ENCODE results near the gene WBP4. TPM values are rescaled to one million over a fixed set of nuclear protein-coding genes. Genes with fewer than 3 reads are reported as not detected.

Gene WBP4
- total and polyA plus RNA-seq, 7 donors: 18.1 to 37.0 (median 22.2) TPM

DNA sequence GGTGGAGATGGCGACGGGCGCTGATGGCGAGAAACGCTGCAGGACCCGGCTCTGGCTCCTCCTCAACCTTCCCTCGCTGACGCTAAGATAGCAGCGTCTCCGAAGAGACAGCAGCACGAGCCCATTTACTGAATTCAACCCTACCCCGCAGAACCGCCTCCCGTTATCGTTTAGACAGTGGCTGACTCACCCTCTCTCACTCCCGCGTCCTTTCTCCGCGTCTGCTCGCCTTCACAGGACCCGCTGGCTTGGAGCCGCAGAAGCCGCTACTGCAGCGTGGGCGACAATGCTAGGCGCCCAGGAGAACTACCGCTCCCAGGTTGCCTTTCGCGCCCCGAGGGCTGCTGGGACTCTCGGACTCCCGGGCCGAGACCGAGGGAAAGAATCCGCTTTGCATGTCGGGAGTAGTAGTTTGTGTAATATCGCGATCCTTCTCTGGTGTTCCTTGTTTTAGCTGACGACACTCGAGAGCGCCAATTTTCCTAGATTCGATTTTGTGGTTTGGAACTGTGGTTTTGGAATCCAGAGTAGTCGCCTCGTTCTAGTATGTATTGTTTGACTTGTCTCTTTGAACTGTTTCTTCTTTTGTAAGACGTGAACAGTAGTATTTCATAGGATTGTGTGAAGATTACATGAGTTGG, 71.3 kb downstream of the WBP4 start, which contains the start of gene KBTBD6:
KBTBD6 (minus strand) TSS at position 291 of the 641 bp plus-strand sequence. CDS start 291 bp downstream, outside the sequence.
- ATAC-seq (peak; percentile 98 to 99 (median 98)), DNase-seq (peak; percentile 98)
- WGBS, 3 donors: 0% methylated on average over 43 to 45 of the region's 45 CpGs
- Histone ChIP-seq H3K4me3 (peak within 1 kb of the TSS; percentile 85), H3K36me3 (ENCODE audit: insufficient read depth in 1 of 2, low read depth in 1 of 2) (peaks cover 0 to 4% of the 10 kb centered on the region in 2 donors), H3K4me1 (peaks cover 30% of the 10 kb centered on the region), H3K27ac (peak within 1 kb of the TSS; percentile 90), H3K27me3 (ENCODE audit: insufficient read depth in 3 of 3, low read length in 2 of 3) (no peaks in the 10 kb centered on the region), H3K9me3 (no peaks in the 10 kb centered on the region)
- TF ChIP-seq CTCF (IDR thresholded peaks at IDR 0.05): no peak
- intact Hi-C loops (cut with DNase I): loop anchor here (1.0 to 10.0 kb wide), 4 partner anchors 62 to 70 kb away; partner anchors contain the start of genes WBP4 (in 2 of the 2) and KBTBD7 (in 1 of the 2)

Other genes with a start within 250 kb of the WBP4 start
- 10 to 100 TPM; 20.5 to 25.9 (median 22.6) TPM for gene ELF1, start 42.2 kb upstream of the WBP4 start, total RNA-seq
- gene ELF1, start 42.2 kb upstream of the WBP4 start, polyA plus RNA-seq: 10 to 100 TPM in 2 of 3 donors, 1 to 10 TPM in 1; 7.3 to 28.6 (median 13.0) TPM
- gene KBTBD6, start 71.3 kb downstream of the WBP4 start, total RNA-seq: 1 to 10 TPM; 2.4 to 6.0 (median 5.6) TPM
- gene KBTBD6, start 71.3 kb downstream of the WBP4 start, polyA plus RNA-seq: 1 to 10 TPM; 2.0 to 7.6 (median 2.5) TPM
- 1 to 10 TPM; 2.1 to 5.3 (median 3.8) TPM for gene KBTBD7, start 133.1 kb downstream of the WBP4 start, total RNA-seq
- gene KBTBD7, start 133.1 kb downstream of the WBP4 start, polyA plus RNA-seq: 1 to 10 TPM; 1.1 to 5.9 (median 1.3) TPM
- gene MTRF1, start 202.1 kb downstream of the WBP4 start, total RNA-seq: 10 to 100 TPM in 2 of 4 donors, 1 to 10 TPM in 2; 8.7 to 14.2 (median 11.1) TPM
- 10 to 100 TPM; 12.5 to 29.6 (median 16.0) TPM for gene MTRF1, start 202.1 kb downstream of the WBP4 start, polyA plus RNA-seq
- gene NAA16, start 249.8 kb downstream of the WBP4 start, total RNA-seq: 10 to 100 TPM in 1 of 4 donors, 1 to 10 TPM in 3; 6.8 to 22.3 (median 8.3) TPM
- 10 to 100 TPM in 1 of 3 donors, 1 to 10 TPM in 2; 3.5 to 12.2 (median 8.1) TPM for gene NAA16, start 249.8 kb downstream of the WBP4 start, polyA plus RNA-seq